ENCODE measurements around the gene POLR2C. TPM values are rescaled to one million over a fixed set of nuclear protein-coding genes. Genes with fewer than 3 reads are reported as not detected.

POLR2C gene
- total RNA-seq, 1 donor from 2014 or later, result 58.0 TPM

DNA sequence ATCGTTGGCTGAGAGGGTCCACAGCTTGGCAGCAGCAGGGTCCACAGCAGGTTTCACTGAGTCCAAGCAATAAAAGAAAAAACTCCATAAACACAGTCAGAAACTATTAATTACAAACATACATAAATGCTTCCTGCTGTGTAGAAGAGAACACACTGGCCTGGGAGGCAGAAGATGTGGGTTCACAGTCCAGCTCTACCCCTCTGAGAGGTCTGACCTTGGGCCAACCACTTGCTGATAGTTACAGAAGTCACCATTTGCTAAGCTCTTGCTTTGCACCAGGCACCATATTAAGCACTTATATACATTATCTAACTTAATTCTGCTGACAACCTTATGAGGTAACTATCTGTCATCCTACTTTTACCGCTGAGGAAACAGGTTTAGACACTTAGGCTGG, 30.0 kb upstream of the POLR2C start:
- no peaks in the 10 kb centered on the region for H3K27me3 ChIP-seq (ENCODE audit: insufficient read depth, low read length)
- H3K27ac Mint-ChIP-seq (ENCODE audit: unreplicated experiment), result no peak overlapping the region
- TF ChIP-seq, protein P1, sequence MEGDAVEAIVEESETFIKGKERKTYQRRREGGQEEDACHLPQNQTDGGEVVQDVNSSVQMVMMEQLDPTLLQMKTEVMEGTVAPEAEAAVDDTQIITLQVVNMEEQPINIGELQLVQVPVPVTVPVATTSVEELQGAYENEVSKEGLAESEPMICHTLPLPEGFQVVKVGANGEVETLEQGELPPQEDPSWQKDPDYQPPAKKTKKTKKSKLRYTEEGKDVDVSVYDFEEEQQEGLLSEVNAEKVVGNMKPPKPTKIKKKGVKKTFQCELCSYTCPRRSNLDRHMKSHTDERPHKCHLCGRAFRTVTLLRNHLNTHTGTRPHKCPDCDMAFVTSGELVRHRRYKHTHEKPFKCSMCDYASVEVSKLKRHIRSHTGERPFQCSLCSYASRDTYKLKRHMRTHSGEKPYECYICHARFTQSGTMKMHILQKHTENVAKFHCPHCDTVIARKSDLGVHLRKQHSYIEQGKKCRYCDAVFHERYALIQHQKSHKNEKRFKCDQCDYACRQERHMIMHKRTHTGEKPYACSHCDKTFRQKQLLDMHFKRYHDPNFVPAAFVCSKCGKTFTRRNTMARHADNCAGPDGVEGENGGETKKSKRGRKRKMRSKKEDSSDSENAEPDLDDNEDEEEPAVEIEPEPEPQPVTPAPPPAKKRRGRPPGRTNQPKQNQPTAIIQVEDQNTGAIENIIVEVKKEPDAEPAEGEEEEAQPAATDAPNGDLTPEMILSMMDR (IDR thresholded peaks at IDR 0.05; ENCODE audit: insufficient read depth, low read depth, low read length), result no peak
- no peak for TF ChIP-seq EZH2 (IDR thresholded peaks at IDR 0.05; ENCODE audit: insufficient read depth, low read length)
- H3K27me3 Mint-ChIP-seq (ENCODE audit: low read depth, unreplicated experiment), result no peaks in the 10 kb centered on the region
- H3K9ac ChIP-seq (ENCODE audit: low read length), result no peak overlapping the region
- H3K4me3 ChIP-seq (ENCODE audit: insufficient read depth, low read depth, low read length), result no peak overlapping the region
- no peak overlapping the region for H3K4me3 Mint-ChIP-seq (ENCODE audit: unreplicated experiment)
- H3K4me1 ChIP-seq (ENCODE audit: insufficient read depth, low read length), result no peaks in the 10 kb centered on the region
- no peaks in the 10 kb centered on the region for H3K9me3 ChIP-seq (ENCODE audit: insufficient read depth, low read depth, low read length)
- no peak overlapping the region for H3K4me2 ChIP-seq (ENCODE audit: low read length)
- H3K36me3 ChIP-seq (ENCODE audit: insufficient read depth, low read length), result peaks cover 71% of the 10 kb centered on the region
- peaks cover 14% of the 10 kb centered on the region for H3K36me3 Mint-ChIP-seq (ENCODE audit: low read depth, unreplicated experiment)
- H3K9me3 Mint-ChIP-seq (ENCODE audit: unreplicated experiment), result no peaks in the 10 kb centered on the region
- no peak for FAIRE-seq
- H3K27ac ChIP-seq (ENCODE audit: low read depth, low read length), result no peak overlapping the region
- H3K4me1 Mint-ChIP-seq (ENCODE audit: low read depth, unreplicated experiment), result no peaks in the 10 kb centered on the region
- H2AFZ ChIP-seq (ENCODE audit: low read depth, low read length), result no peak overlapping the region
- no peak for DNase-seq (ENCODE audit: low read depth)
- H3K79me2 ChIP-seq (ENCODE audit: insufficient read depth, low read length), result no peaks in the 10 kb centered on the region
- no peaks in the 10 kb centered on the region for H4K20me1 ChIP-seq (ENCODE audit: insufficient read depth, low read length)

- peak overlapping the region; percentile 41 for H3K27ac Mint-ChIP-seq (ENCODE audit: unreplicated experiment)
- peaks cover 14% of the 10 kb centered on the region for H3K36me3 Mint-ChIP-seq (ENCODE audit: low read depth, unreplicated experiment)
- no peak for DNase-seq (ENCODE audit: low read depth)
- no peaks in the 10 kb centered on the region for H3K27me3 ChIP-seq (ENCODE audit: insufficient read depth, low read length)
- no peak for TF ChIP-seq EZH2 (IDR thresholded peaks at IDR 0.05; ENCODE audit: insufficient read depth, low read length)
- TF ChIP-seq, protein P1 (IDR thresholded peaks at IDR 0.05; ENCODE audit: insufficient read depth, low read depth, low read length), result no peak
- no peak overlapping the region for H3K27ac ChIP-seq (ENCODE audit: low read depth, low read length)
- no peaks in the 10 kb centered on the region for H3K9me3 Mint-ChIP-seq (ENCODE audit: unreplicated experiment)
- no peak overlapping the region for H2AFZ ChIP-seq (ENCODE audit: low read depth, low read length)
- H3K4me3 ChIP-seq (ENCODE audit: insufficient read depth, low read depth, low read length), result no peak overlapping the region
- FAIRE-seq, result no peak
- no peaks in the 10 kb centered on the region for H4K20me1 ChIP-seq (ENCODE audit: insufficient read depth, low read length)
- H3K4me2 ChIP-seq (ENCODE audit: low read length), result no peak overlapping the region
- H3K4me1 Mint-ChIP-seq (ENCODE audit: low read depth, unreplicated experiment), result no peaks in the 10 kb centered on the region
- no peaks in the 10 kb centered on the region for H3K4me1 ChIP-seq (ENCODE audit: insufficient read depth, low read length)
- H3K79me2 ChIP-seq (ENCODE audit: insufficient read depth, low read length), result no peaks in the 10 kb centered on the region
- H3K36me3 ChIP-seq (ENCODE audit: insufficient read depth, low read length), result peaks cover 67% of the 10 kb centered on the region
- no peak overlapping the region for H3K9ac ChIP-seq (ENCODE audit: low read length)
- H3K9me3 ChIP-seq (ENCODE audit: insufficient read depth, low read depth, low read length), result no peaks in the 10 kb centered on the region
- H3K27me3 Mint-ChIP-seq (ENCODE audit: low read depth, unreplicated experiment), result no peaks in the 10 kb centered on the region
- no peak overlapping the region for H3K4me3 Mint-ChIP-seq (ENCODE audit: unreplicated experiment)
Observed at GRCh38 chr16:57432989-57433388, 29.5 kb upstream of the POLR2C start.

GRCh38 chr16:57434003-57434402, 28.5 kb upstream of the POLR2C start:
- no peak for FAIRE-seq
- no peak overlapping the region for H3K4me3 Mint-ChIP-seq (ENCODE audit: unreplicated experiment)

More at GRCh38 chr16:57434003-57434402, 28.5 kb upstream of the POLR2C start:
- no peak overlapping the region for H2AFZ ChIP-seq (ENCODE audit: low read depth, low read length)
- Mint-ChIP-seq H3K36me3 (ENCODE audit: low read depth, unreplicated experiment) (peaks cover 17% of the 10 kb centered on the region), H3K9me3 (ENCODE audit: unreplicated experiment) (no peaks in the 10 kb centered on the region), H3K4me1 (ENCODE audit: low read depth, unreplicated experiment) (no peaks in the 10 kb centered on the region), H3K27me3 (ENCODE audit: low read depth, unreplicated experiment) (no peaks in the 10 kb centered on the region), H3K27ac (ENCODE audit: unreplicated experiment) (no peak overlapping the region)
- no peaks in the 10 kb centered on the region for H3K9me3 ChIP-seq (ENCODE audit: insufficient read depth, low read depth, low read length)
- no peak overlapping the region for H3K27ac ChIP-seq (ENCODE audit: low read depth, low read length)
- H3K4me3 ChIP-seq (ENCODE audit: insufficient read depth, low read depth, low read length), result no peak overlapping the region
- peaks cover under 1% of the 10 kb centered on the region for H4K20me1 ChIP-seq (ENCODE audit: insufficient read depth, low read length)
- H3K4me1 ChIP-seq (ENCODE audit: insufficient read depth, low read length), result no peaks in the 10 kb centered on the region
- H3K9ac ChIP-seq (ENCODE audit: low read length), result no peak overlapping the region
- TF ChIP-seq, protein P1 (IDR thresholded peaks at IDR 0.05; ENCODE audit: insufficient read depth, low read depth, low read length), result no peak
- no peak for TF ChIP-seq EZH2 (IDR thresholded peaks at IDR 0.05; ENCODE audit: insufficient read depth, low read length)
- no peaks in the 10 kb centered on the region for H3K79me2 ChIP-seq (ENCODE audit: insufficient read depth, low read length)
- H3K27me3 ChIP-seq (ENCODE audit: insufficient read depth, low read length), result no peaks in the 10 kb centered on the region
- peaks cover 66% of the 10 kb centered on the region for H3K36me3 ChIP-seq (ENCODE audit: insufficient read depth, low read length)
- no peak for DNase-seq (ENCODE audit: low read depth)
- H3K4me2 ChIP-seq (ENCODE audit: low read length), result no peak overlapping the region
